CD1c-positive myeloid dendritic cell (primary cell): ENCODE data around the gene CACTIN.
A peak's percentile ranks its signal among the peaks of the same experiment; 100 is the strongest.
"Not testable (repeated sequence)": the region's sequence is repeated elsewhere in the genome, so short reads cannot be mapped to it uniquely, and the experiment has no call there.

ENCODE experiments used
- DNase-seq: peaks from one replicate; pipeline ENCODE4 v3.0.0-alpha.2; 2016; ENCODE audit errors: extremely low spot score

The CACTIN gene

GRCh38 chr19:3626473-3627350 is at the start of gene CACTIN:
Gene CACTIN (minus strand): TSS chr19:3626790. CDS start chr19:3626762, 28 bp downstream.
- DNase-seq: peak; percentile 99

- no peak for DNase-seq
Observed at GRCh38 chr19:3674784-3675543, 48.4 kb upstream of the CACTIN start.

GRCh38 chr19:3673506-3674439 is 47.2 kb upstream of the CACTIN start:
- peak; percentile 89 for DNase-seq

GRCh38 chr19:3672993-3673392 is 46.4 kb upstream of the CACTIN start:
- DNase-seq: peak; percentile 67

- DNase-seq: no peak
Observed at GRCh38 chr19:3672575-3672948, 46.0 kb upstream of the CACTIN start.

- DNase-seq: peak; percentile 85
Observed at GRCh38 chr19:3671680-3672574, 45.3 kb upstream of the CACTIN start.

GRCh38 chr19:3670796-3671679 is 44.4 kb upstream of the CACTIN start:
- peak; percentile 77 for DNase-seq

- DNase-seq: peak; percentile 79
Observed at GRCh38 chr19:3669947-3670795, 43.6 kb upstream of the CACTIN start.

- no peak for DNase-seq
Observed at GRCh38 chr19:3669082-3669946, 42.7 kb upstream of the CACTIN start.

GRCh38 chr19:3668331-3669081 is 41.9 kb upstream of the CACTIN start:
- peak; percentile 10 for DNase-seq

GRCh38 chr19:3667766-3668165 is 41.2 kb upstream of the CACTIN start:
- no peak for DNase-seq

GRCh38 chr19:3667037-3667638 is 40.5 kb upstream of the CACTIN start:
- DNase-seq: no peak

- DNase-seq: not testable (repeated sequence)
Observed at GRCh38 chr19:3666545-3666856, 39.9 kb upstream of the CACTIN start.

GRCh38 chr19:3665681-3666544 is 39.3 kb upstream of the CACTIN start:
- peak; percentile 70 for DNase-seq

GRCh38 chr19:3664879-3665642 is 38.5 kb upstream of the CACTIN start:
- DNase-seq: no peak
